ENCODE results near the gene NHERF2. TPM values are rescaled to one million over a fixed set of nuclear protein-coding genes. Genes with fewer than 3 reads are reported as not detected.

NHERF2 gene
- total RNA-seq, 4 donors from 2014 or later: 45.3 to 130 (median 88.3) TPM

- Histone ChIP-seq H3K27ac (replicated peaks in 1 of 4) (no peak overlapping the region), H3K36me3 (peaks cover 36 to 99% (median 92%) of the 10 kb centered on the region in 4 donors), H3K4me1 (no peaks in the 10 kb centered on the region), H3K27me3 (no peaks in the 10 kb centered on the region), H3K9me3 (no peaks in the 10 kb centered on the region), H3K4me3 (no peak overlapping the region)
- TF ChIP-seq EP300 (IDR thresholded peaks at IDR 0.05): no peak
- TF ChIP-seq POLR2A (IDR thresholded peaks at IDR 0.05; ENCODE audit: low read depth): no peak
- TF ChIP-seq POLR2AphosphoS5 (IDR thresholded peaks at IDR 0.05): no peak
- TF ChIP-seq, protein P1, sequence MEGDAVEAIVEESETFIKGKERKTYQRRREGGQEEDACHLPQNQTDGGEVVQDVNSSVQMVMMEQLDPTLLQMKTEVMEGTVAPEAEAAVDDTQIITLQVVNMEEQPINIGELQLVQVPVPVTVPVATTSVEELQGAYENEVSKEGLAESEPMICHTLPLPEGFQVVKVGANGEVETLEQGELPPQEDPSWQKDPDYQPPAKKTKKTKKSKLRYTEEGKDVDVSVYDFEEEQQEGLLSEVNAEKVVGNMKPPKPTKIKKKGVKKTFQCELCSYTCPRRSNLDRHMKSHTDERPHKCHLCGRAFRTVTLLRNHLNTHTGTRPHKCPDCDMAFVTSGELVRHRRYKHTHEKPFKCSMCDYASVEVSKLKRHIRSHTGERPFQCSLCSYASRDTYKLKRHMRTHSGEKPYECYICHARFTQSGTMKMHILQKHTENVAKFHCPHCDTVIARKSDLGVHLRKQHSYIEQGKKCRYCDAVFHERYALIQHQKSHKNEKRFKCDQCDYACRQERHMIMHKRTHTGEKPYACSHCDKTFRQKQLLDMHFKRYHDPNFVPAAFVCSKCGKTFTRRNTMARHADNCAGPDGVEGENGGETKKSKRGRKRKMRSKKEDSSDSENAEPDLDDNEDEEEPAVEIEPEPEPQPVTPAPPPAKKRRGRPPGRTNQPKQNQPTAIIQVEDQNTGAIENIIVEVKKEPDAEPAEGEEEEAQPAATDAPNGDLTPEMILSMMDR (IDR thresholded peaks at IDR 0.05): no peak
- intact Hi-C loops (cut with DNase I): no loop called here
- WGBS: 96% methylated on average over 16 of the region's 16 CpGs
- DNase-seq (ENCODE audit: extremely low spot score): no peak
These were observed 37.8 kb downstream of the NHERF2 start for GRCh38 chr16:2064368-2064945.

GRCh38 chr16:2066139-2066538, 39.4 kb downstream of the NHERF2 start:
- no peak overlapping the region for H3K4me3 ChIP-seq
- no peak for TF ChIP-seq EP300 (IDR thresholded peaks at IDR 0.05)
- TF ChIP-seq, protein P1 (IDR thresholded peaks at IDR 0.05): no peak
- no peak for TF ChIP-seq POLR2AphosphoS5 (IDR thresholded peaks at IDR 0.05)
- no peak for TF ChIP-seq POLR2A (IDR thresholded peaks at IDR 0.05; ENCODE audit: low read depth)
- H3K27me3 ChIP-seq: no peaks in the 10 kb centered on the region
- H3K9me3 ChIP-seq: no peaks in the 10 kb centered on the region
- intact Hi-C loops (cut with DNase I): no loop called here
- peaks cover 0 to 4% (median 0%) of the 10 kb centered on the region in 4 donors for H3K4me1 ChIP-seq
- no peak for DNase-seq (ENCODE audit: extremely low spot score)
- 97% methylated on average over 11 of the region's 11 CpGs for WGBS
- peaks cover 30 to 99% (median 91%) of the 10 kb centered on the region in 4 donors for H3K36me3 ChIP-seq
- no peak overlapping the region for H3K27ac ChIP-seq (replicated peaks in 1 of 4)

DNA sequence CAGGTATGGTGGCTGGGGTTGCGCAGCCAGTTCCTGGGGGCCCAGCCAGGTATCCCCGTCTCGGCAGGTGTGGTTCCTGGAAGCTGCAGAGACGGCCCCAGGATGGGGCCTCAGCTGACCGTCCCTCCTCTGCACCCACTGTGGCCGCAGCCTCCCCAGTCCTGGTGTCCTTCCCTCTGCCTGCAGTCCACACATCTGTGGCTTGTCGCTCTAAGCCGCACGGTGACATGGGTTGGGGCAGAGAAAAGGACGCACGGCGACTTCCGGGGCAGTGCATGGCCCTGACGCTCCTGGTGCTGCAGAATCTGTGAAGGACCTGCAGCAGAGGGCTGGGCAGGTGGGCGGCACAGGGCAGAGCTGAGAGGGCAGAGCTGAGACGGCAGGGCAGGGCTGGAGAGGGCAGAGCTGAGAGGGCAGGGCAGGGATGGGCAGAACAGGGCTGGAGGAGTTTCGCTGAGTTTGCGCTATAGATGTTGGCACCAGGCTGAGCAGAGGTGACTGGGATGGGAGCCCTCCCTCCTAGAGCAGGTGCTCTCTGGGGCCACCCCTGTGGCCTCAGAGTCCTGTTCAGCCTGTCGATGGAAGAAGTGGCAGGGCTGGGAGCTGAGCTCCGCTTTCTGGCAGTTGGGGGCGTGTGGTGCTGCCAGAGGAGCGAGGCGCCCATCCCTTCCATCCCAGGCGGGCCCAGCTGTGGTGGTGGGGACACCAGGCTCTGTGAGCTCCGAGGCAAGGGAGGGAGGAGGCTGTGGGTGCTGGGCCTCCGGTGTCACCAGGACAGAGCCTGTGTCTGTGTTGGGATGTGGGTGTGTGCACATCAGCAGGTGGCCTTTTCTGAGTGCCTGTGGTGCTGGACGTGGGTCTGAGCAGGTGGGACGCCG, 44.1 kb downstream of the NHERF2 start:
- TF ChIP-seq POLR2AphosphoS5 (IDR thresholded peaks at IDR 0.05) (no peak), POLR2A (IDR thresholded peaks at IDR 0.05; ENCODE audit: low read depth) (no peak), EP300 (IDR thresholded peaks at IDR 0.05) (no peak)
- TF ChIP-seq, protein P1 (IDR thresholded peaks at IDR 0.05): no peak
- 95% methylated on average over 13 of the region's 29 CpGs for WGBS
- no peak for DNase-seq (ENCODE audit: extremely low spot score)
- Histone ChIP-seq H3K9me3 (no peaks in the 10 kb centered on the region), H3K36me3 (peaks cover 47 to 100% (median 92%) of the 10 kb centered on the region in 4 donors), H3K27ac (replicated peaks in 1 of 4) (peak overlapping the region in 1 of 4 donors; percentile 30), H3K4me3 (no peak overlapping the region), H3K4me1 (peaks cover 0 to 20% (median 2%) of the 10 kb centered on the region in 4 donors), H3K27me3 (no peaks in the 10 kb centered on the region)
- intact Hi-C loops (cut with DNase I): no loop called here

DNA sequence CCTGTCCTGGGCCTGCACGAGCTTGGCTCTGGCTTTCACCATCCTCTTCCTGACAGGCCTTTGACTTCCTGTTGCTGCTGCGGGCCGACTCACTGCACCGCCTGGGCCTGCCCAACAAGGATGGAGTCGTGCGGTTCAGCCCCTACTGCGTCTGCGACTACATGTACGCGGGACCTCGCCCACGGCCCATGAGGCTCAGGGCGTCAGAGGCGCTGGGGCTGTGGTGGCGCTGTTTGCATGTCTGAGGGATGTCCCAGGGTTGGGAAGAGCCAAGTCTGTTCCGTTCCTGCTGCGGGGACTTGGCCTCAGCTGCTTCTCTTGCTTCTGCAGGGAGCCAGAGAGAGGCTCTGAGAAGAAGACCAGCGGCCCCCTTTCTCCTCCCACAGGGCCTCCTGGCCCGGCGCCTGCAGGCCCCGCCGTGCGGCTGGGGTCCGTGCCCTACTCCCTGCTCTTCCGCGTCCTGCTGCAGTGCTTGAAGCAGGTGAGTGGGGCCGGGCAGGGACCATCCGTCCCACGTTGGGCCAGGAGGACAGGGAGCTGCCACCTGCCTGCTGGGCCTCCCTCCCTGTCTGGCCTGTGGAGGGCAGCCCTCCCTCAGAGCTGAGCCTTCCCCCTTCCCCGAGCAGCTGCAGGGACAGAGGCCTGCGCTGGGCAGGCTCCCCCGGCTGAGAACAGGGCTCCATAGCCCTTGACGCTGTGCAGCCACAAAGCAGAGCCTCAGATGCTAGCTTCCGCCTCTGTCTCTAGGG, 44.9 kb downstream of the NHERF2 start:
- 85% methylated on average over 23 of the region's 34 CpGs for whole genome bisulfite sequencing
- TF ChIP-seq EP300 (IDR thresholded peaks at IDR 0.05): no peak
- TF ChIP-seq, protein P1 (IDR thresholded peaks at IDR 0.05): no peak
- no peak for TF ChIP-seq POLR2AphosphoS5 (IDR thresholded peaks at IDR 0.05)
- no peak for TF ChIP-seq POLR2A (IDR thresholded peaks at IDR 0.05; ENCODE audit: low read depth)
- peaks cover 39 to 100% (median 92%) of the 10 kb centered on the region in 4 donors for H3K36me3 ChIP-seq
- peak overlapping the region in 1 of 4 donors; percentile 30 for H3K27ac ChIP-seq (replicated peaks in 1 of 4)
- no peak for DNase-seq (ENCODE audit: extremely low spot score)
- intact Hi-C loops (cut with DNase I): no loop called here
- H3K27me3 ChIP-seq: no peaks in the 10 kb centered on the region
- no peaks in the 10 kb centered on the region for H3K9me3 ChIP-seq
- peaks cover 0 to 20% (median 2%) of the 10 kb centered on the region in 4 donors for H3K4me1 ChIP-seq
- no peak overlapping the region for H3K4me3 ChIP-seq

All from esophagus muscularis mucosa (tissue), 4 donors.